Astrocyte of the spinal cord (primary cell): Measurements from ENCODE around the gene IGFN1.

Experiments used
- DNase-seq: peaks from one replicate; pipeline ENCODE4 v3.0.0; 2011; ENCODE audit warnings: low read depth, low spot score
- H3K4me3 ChIP-seq: 2 replicates; pipeline ENCODE4 v1.5.1; 2011; ENCODE audit warnings: low read depth, mild to moderate bottlenecking, low read length, moderate library complexity
- CTCF ChIP-seq: IDR thresholded peaks from 2 replicates; pipeline ENCODE4 v1.5.1; 2012; ENCODE audit warnings: low read depth, mild to moderate bottlenecking, low read length, inconsistent platforms
- in situ Hi-C: cut with HindIII; loops from 2 replicates; pipeline ENCODE4 v1.10.0; 2017; ENCODE audit warnings: low sequenced_read_pairs

IGFN1 gene

GRCh38 chr1:201178718-201179117, 11.9 kb upstream of the IGFN1 start:
- no peak overlapping the region for H3K4me3 ChIP-seq
- in situ Hi-C loops: no loop called here
- DNase-seq: no peak
- no peak for TF ChIP-seq CTCF

- in situ Hi-C loops: no loop called here
- DNase-seq: no peak
- no peak for TF ChIP-seq CTCF
- no peak overlapping the region for H3K4me3 ChIP-seq
These were observed 10.5 kb upstream of the IGFN1 start for GRCh38 chr1:201180141-201180540.

GRCh38 chr1:201180901-201181300, 9.7 kb upstream of the IGFN1 start:
- no peak overlapping the region for H3K4me3 ChIP-seq
- in situ Hi-C loops: no loop called here
- DNase-seq: no peak
- no peak for TF ChIP-seq CTCF

GRCh38 chr1:201181323-201181722, 9.3 kb upstream of the IGFN1 start:
- no peak for DNase-seq
- no peak overlapping the region for H3K4me3 ChIP-seq
- no peak for TF ChIP-seq CTCF
- in situ Hi-C loops: no loop called here

DNA sequence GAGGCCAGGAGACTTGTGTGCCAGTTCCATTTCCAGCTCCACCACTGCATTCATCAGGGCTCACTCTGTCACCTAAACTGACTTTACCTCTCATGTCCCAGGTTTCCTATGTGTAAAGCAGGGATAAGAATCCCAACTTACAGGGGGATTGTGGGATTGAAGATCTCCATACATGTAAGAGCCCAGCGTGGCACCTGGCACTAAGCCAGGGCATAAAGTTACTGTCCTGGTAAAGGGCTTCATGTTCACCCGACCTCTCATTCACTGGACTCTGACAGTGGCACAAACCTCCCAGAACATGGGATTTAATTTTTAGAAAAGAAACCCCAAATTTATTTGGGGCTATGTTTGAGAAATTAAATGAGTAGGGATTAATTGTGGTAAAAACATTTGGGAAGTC, 8.9 kb upstream of the IGFN1 start:
- TF ChIP-seq CTCF: no peak
- in situ Hi-C loops: no loop called here
- no peak for DNase-seq
- no peak overlapping the region for H3K4me3 ChIP-seq

DNA sequence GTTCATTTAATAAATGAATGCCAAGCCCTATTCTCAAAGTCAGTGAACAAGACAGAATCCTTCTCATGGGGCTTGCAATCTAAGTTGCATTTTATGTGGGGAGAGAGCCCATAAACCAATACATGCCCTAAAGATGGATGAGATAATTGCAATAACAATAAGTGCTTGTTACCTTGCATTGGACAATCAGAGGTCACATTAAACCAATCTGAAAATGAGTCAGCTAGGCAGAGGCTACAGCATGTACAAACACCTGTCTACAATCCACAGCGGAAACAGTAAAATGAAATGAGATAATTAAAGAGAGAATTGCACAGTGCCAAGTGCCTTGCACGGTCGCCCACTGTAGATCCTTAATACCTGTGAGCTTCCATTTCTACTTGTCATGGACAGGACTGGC, 7.4 kb upstream of the IGFN1 start:
- TF ChIP-seq CTCF: no peak
- H3K4me3 ChIP-seq: no peak overlapping the region
- in situ Hi-C loops: no loop called here
- no peak for DNase-seq

- H3K4me3 ChIP-seq: no peak overlapping the region
- no peak for TF ChIP-seq CTCF
- in situ Hi-C loops: no loop called here
- no peak for DNase-seq
These were observed 6.9 kb upstream of the IGFN1 start for GRCh38 chr1:201183753-201184152.
